HuH-7 (cell line): Measurements from ENCODE around the gene CDH4.
"Not testable (repeated sequence)": the region's sequence is repeated elsewhere in the genome, so short reads cannot be mapped to it uniquely, and the experiment has no call there.

Experiments
- DNase-seq: peaks from one replicate; pipeline ENCODE4 v3.0.0; 2011; ENCODE audit warnings: low spot score

Gene CDH4

GRCh38 chr20:61942526-61942925 is 690.5 kb downstream of the CDH4 start:
- no peak for DNase-seq

GRCh38 chr20:61944967-61945366 is 692.9 kb downstream of the CDH4 start:
- not testable (repeated sequence) for DNase-seq

- not testable (repeated sequence) for DNase-seq
Measured at GRCh38 chr20:61945495-61945894, 693.4 kb downstream of the CDH4 start.

- DNase-seq, result not testable (repeated sequence)
Measured at GRCh38 chr20:61948056-61948455, 696.0 kb downstream of the CDH4 start.

GRCh38 chr20:61948586-61949362 is 696.7 kb downstream of the CDH4 start:
- no peak for DNase-seq

GRCh38 chr20:61949363-61949713 is 697.3 kb downstream of the CDH4 start:
- no peak for DNase-seq

- DNase-seq, result no peak
Measured at GRCh38 chr20:61949714-61950640, 697.9 kb downstream of the CDH4 start.

GRCh38 chr20:61950641-61951071 is 698.6 kb downstream of the CDH4 start:
- DNase-seq, result no peak

- no peak for DNase-seq
Measured at GRCh38 chr20:61951695-61952533, 699.9 kb downstream of the CDH4 start.

GRCh38 chr20:61953037-61954021 is 701.3 kb downstream of the CDH4 start:
- DNase-seq, result no peak

GRCh38 chr20:61954276-61955021 is 702.4 kb downstream of the CDH4 start:
- DNase-seq, result no peak

GRCh38 chr20:61955668-61956395 is 703.8 kb downstream of the CDH4 start:
- DNase-seq, result no peak

GRCh38 chr20:61956396-61957342 is 704.6 kb downstream of the CDH4 start:
- no peak for DNase-seq

- DNase-seq, result no peak
Measured at GRCh38 chr20:61957961-61958715, 706.1 kb downstream of the CDH4 start.

- DNase-seq, result no peak
Measured at GRCh38 chr20:61958773-61959700, 707.0 kb downstream of the CDH4 start.

- DNase-seq, result no peak
Measured at GRCh38 chr20:61960836-61961235, 708.8 kb downstream of the CDH4 start.
